ENCODE measurements around the gene INTS1. TPM values are rescaled to one million over a fixed set of nuclear protein-coding genes. Genes with fewer than 3 reads are reported as not detected.

The INTS1 gene
- total and polyA plus RNA-seq, 2 donors (not counting 1 experiment from before 2014, with no cell fraction given) = 128 to 160 TPM

- Histone ChIP-seq H3K4me2 (replicated peaks; ENCODE audit: low read depth, low read length, poor library complexity, severe bottlenecking) (peak within 1 kb of the TSS; percentile 100), H4K20me1 (ENCODE audit: control insufficient read depth, insufficient read depth, low read length, poor library complexity, severe bottlenecking) (no peaks in the 10 kb centered on the region), H3K4me3 (ENCODE audit: control extremely low read depth in 1 of 5, extremely low read depth in 1 of 5, insufficient read depth in 1 of 5, low read depth in 2 of 5, low read length in 4 of 5) (peak within 1 kb of the TSS; percentile 26 to 79 (median 65)), H3K4me1 (ENCODE audit: control insufficient read depth in 2 of 2, insufficient read depth in 2 of 2, low read length in 2 of 2) (peaks cover 18 to 26% of the 10 kb centered on the region in 2 donors), H3K27ac (ENCODE audit: low read length in 2 of 2) (no peak within 1 kb of the TSS), H2AFZ (ENCODE audit: insufficient read depth, low read depth, low read length, poor library complexity, severe bottlenecking) (peak within 1 kb of the TSS; percentile 84), H3K36me3 (replicated peaks in 1 of 2; ENCODE audit: control extremely low read depth in 1 of 2, control insufficient read depth in 1 of 2, extremely low read depth in 1 of 2, insufficient read depth in 2 of 2, low read length in 1 of 2) (no peaks in the 10 kb centered on the region), H3K27me3 (replicated peaks in 1 of 4; ENCODE audit: control extremely low read depth in 1 of 4, control insufficient read depth in 3 of 4, insufficient read depth in 4 of 4, low read length in 3 of 4) (no peaks in the 10 kb centered on the region), H3K79me2 (ENCODE audit: control insufficient read depth, insufficient read depth, low read length) (no peaks in the 10 kb centered on the region), H3K9me3 (ENCODE audit: control extremely low read depth in 1 of 3, control insufficient read depth in 2 of 3, insufficient read depth in 1 of 3, low read length in 2 of 3) (peaks cover 0 to 6% (median 0%) of the 10 kb centered on the region in 3 donors), H3K9ac (ENCODE audit: low read length) (peak within 1 kb of the TSS; percentile 83)
- 3% methylated on average over 66 of the region's 69 CpGs for WGBS (ENCODE audit: insufficient coverage)
- POLR2A ChIA-PET = no interaction called here
- Mint-ChIP-seq H3K27ac (peak within 1 kb of the TSS; percentile 41), H3K9me3 (ENCODE audit: insufficient read depth) (no peaks in the 10 kb centered on the region), H3K4me3 (peak within 1 kb of the TSS; percentile 81), H3K27me3 (no peaks in the 10 kb centered on the region), H3K4me1 (peaks cover 20% of the 10 kb centered on the region)
- intact Hi-C loops (cut with micrococcal nuclease) = loop anchor here (2.0 kb wide), 2 partner anchors 46 kb away; partner anchors contain the start of gene INTS1
- no peak for DNase-seq
- CTCF ChIA-PET = interaction anchor here (0.5 kb wide), 1 partner anchor 28 kb away, joined by 5 read pairs; no protein-coding TSS in a partner anchor
- ATAC-seq (ENCODE audit: low read depth) = no peak
- TF ChIP-seq EZH2 (IDR thresholded peaks at IDR 0.05; ENCODE audit: borderline replicate concordance, insufficient read depth, low read depth, low read length, poor library complexity, severe bottlenecking) (no peak), CTCF (IDR thresholded peaks at IDR 0.05) (no peak)
Observed at GRCh38 chr7:1458683-1459511, 45.3 kb downstream of the INTS1 start, which contains the start of gene MICALL2. TSS of gene MICALL2 (minus strand) at chr7:1459470. CDS start at chr7:1459326, 144 bp downstream.

Measured in B cell (primary cell).